ENCODE results near the gene CFTR. TPM values are rescaled to one million over a fixed set of nuclear protein-coding genes. Genes with fewer than 3 reads are reported as not detected.

Gene CFTR
- total RNA-seq, 2 experiments from 2014 or later = not detected

DNA sequence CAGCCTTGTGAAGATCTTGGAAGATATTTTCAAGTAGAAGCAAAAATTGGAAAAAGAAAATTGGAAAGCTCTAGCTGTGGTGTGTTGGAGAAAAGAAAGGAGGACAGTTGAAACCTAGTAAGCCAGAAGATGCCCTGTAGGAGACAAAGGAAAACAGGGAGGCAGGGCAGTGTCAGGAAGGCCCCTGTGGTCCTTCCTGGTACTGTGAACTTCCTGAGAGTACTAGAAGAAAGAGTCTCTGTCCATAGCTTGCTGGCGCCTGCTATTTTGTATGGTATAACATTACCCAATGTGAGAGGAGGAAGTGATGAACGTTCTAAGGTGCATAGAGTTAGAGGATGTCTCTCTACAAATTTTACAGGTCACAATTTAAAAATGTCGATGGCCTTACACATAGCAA is 210.3 kb downstream of the CFTR start:
- H3K4me1 ChIP-seq (ENCODE audit: insufficient read depth, low read length) = no peaks in the 10 kb centered on the region
- H3K4me3 Mint-ChIP-seq = no peak overlapping the region
- no peaks in the 10 kb centered on the region for H3K4me1 Mint-ChIP-seq (ENCODE audit: low read depth)
- no peak overlapping the region for H3K4me3 ChIP-seq (ENCODE audit: low read length)
- peaks cover 9% of the 10 kb centered on the region for H3K27me3 Mint-ChIP-seq
- no peak for ATAC-seq (ENCODE audit: poor library complexity)
- no peaks in the 10 kb centered on the region for H3K36me3 ChIP-seq (ENCODE audit: insufficient read depth, low read length)
- intact Hi-C loops (cut with DNase I, micrococcal nuclease) = no loop called here
- H3K9me3 Mint-ChIP-seq = no peaks in the 10 kb centered on the region
- no peaks in the 10 kb centered on the region for H3K27me3 ChIP-seq (ENCODE audit: control insufficient read depth in 1 of 2, insufficient read depth in 2 of 2, low read length in 2 of 2)
- H3K9me3 ChIP-seq (ENCODE audit: control insufficient read depth in 1 of 2, insufficient read depth in 1 of 2, low read length in 2 of 2) = peaks cover 0 to 3% of the 10 kb centered on the region in 2 experiments
- H3K36me3 Mint-ChIP-seq (ENCODE audit: low read depth) = no peaks in the 10 kb centered on the region
- ChIA-PET POLR2A (no interaction called here), CTCF (no interaction called here)
- no peak overlapping the region for H3K27ac ChIP-seq (ENCODE audit: low read depth in 1 of 2, low read length in 2 of 2)
- TF ChIP-seq, protein P1, sequence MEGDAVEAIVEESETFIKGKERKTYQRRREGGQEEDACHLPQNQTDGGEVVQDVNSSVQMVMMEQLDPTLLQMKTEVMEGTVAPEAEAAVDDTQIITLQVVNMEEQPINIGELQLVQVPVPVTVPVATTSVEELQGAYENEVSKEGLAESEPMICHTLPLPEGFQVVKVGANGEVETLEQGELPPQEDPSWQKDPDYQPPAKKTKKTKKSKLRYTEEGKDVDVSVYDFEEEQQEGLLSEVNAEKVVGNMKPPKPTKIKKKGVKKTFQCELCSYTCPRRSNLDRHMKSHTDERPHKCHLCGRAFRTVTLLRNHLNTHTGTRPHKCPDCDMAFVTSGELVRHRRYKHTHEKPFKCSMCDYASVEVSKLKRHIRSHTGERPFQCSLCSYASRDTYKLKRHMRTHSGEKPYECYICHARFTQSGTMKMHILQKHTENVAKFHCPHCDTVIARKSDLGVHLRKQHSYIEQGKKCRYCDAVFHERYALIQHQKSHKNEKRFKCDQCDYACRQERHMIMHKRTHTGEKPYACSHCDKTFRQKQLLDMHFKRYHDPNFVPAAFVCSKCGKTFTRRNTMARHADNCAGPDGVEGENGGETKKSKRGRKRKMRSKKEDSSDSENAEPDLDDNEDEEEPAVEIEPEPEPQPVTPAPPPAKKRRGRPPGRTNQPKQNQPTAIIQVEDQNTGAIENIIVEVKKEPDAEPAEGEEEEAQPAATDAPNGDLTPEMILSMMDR (IDR thresholded peaks at IDR 0.05) = no peak
- DNase-seq = no peak
- no peak overlapping the region for H3K27ac Mint-ChIP-seq

DNA sequence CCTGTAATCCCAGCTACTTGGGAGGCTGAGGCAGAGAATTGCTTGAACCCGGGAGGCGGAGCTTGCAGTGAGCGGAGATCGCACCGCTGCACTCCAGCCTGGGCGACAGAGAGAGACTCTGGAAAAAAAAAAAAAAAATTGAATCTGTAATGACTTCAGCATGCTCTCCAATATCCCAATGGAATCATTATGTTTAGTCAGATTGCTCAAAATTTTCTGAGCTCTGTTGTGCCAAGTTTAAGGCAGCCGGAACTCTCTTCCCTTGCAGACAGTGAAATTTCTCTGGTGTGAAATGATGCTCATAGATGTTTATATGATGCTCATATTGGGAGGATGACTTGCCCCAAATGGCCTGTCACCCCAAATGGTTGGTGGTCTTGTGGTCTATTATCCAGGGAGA is 212.5 kb downstream of the CFTR start:
- Mint-ChIP-seq H3K4me3 (no peak overlapping the region), H3K4me1 (ENCODE audit: low read depth) (no peaks in the 10 kb centered on the region), H3K9me3 (no peaks in the 10 kb centered on the region), H3K27ac (no peak overlapping the region), H3K36me3 (ENCODE audit: low read depth) (no peaks in the 10 kb centered on the region), H3K27me3 (peaks cover 9% of the 10 kb centered on the region)
- no peaks in the 10 kb centered on the region for H3K4me1 ChIP-seq (ENCODE audit: insufficient read depth, low read length)
- ChIA-PET CTCF (no interaction called here), POLR2A (no interaction called here)
- peaks cover 0 to 3% of the 10 kb centered on the region in 2 experiments for H3K9me3 ChIP-seq (ENCODE audit: control insufficient read depth in 1 of 2, insufficient read depth in 1 of 2, low read length in 2 of 2)
- H3K36me3 ChIP-seq (ENCODE audit: insufficient read depth, low read length) = no peaks in the 10 kb centered on the region
- ATAC-seq (ENCODE audit: poor library complexity) = no peak
- no peak overlapping the region for H3K27ac ChIP-seq (ENCODE audit: low read depth in 1 of 2, low read length in 2 of 2)
- H3K27me3 ChIP-seq (ENCODE audit: control insufficient read depth in 1 of 2, insufficient read depth in 2 of 2, low read length in 2 of 2) = no peaks in the 10 kb centered on the region
- TF ChIP-seq, protein P1 (IDR thresholded peaks at IDR 0.05) = no peak
- no peak for DNase-seq
- H3K4me3 ChIP-seq (ENCODE audit: low read length) = no peak overlapping the region
- intact Hi-C loops (cut with DNase I, micrococcal nuclease) = no loop called here

DNA sequence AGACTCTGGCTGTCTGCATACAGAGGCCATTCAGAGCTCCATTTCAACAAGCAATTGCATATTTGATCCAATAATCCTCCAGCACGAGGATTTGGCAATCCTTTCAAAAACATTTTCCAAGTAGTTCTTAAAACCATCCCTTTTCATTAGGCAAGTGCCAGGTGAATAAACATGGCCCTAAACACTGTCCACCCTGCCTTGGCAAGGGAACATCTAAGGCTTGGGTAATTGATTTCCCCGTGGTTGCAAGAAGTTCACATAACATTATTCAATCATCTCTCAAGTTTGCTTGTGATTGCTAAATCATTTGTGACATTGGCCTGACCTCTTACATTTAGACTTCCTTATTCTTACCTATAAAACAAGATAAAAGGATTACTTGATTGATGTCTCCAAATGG is 218.2 kb downstream of the CFTR start:
- Mint-ChIP-seq H3K27me3 (no peaks in the 10 kb centered on the region), H3K27ac (no peak overlapping the region), H3K4me3 (no peak overlapping the region), H3K36me3 (ENCODE audit: low read depth) (no peaks in the 10 kb centered on the region), H3K9me3 (no peaks in the 10 kb centered on the region), H3K4me1 (ENCODE audit: low read depth) (no peaks in the 10 kb centered on the region)
- no peak overlapping the region for H3K4me3 ChIP-seq (ENCODE audit: low read length)
- POLR2A ChIA-PET = no interaction called here
- no peak overlapping the region for H3K27ac ChIP-seq (ENCODE audit: low read depth in 1 of 2, low read length in 2 of 2)
- intact Hi-C loops (cut with DNase I, micrococcal nuclease) = no loop called here
- ATAC-seq (ENCODE audit: poor library complexity) = no peak
- CTCF ChIA-PET = interaction anchor here (0.7 kb wide), 1 partner anchor 9 kb away, joined by 3 read pairs; no protein-coding TSS in a partner anchor
- TF ChIP-seq, protein P1 (IDR thresholded peaks at IDR 0.05) = no peak
- H3K27me3 ChIP-seq (ENCODE audit: control insufficient read depth in 1 of 2, insufficient read depth in 2 of 2, low read length in 2 of 2) = no peaks in the 10 kb centered on the region
- H3K9me3 ChIP-seq (ENCODE audit: control insufficient read depth in 1 of 2, insufficient read depth in 1 of 2, low read length in 2 of 2) = peaks cover 0 to 4% of the 10 kb centered on the region in 2 experiments
- DNase-seq = no peak
- H3K4me1 ChIP-seq (ENCODE audit: insufficient read depth, low read length) = no peaks in the 10 kb centered on the region
- no peaks in the 10 kb centered on the region for H3K36me3 ChIP-seq (ENCODE audit: insufficient read depth, low read length)

Data from CD4-positive, alpha-beta T cell (primary cell).